OCI-LY7 (cell line): Measurements from ENCODE around the gene MARK4. TPM values are rescaled to one million over a fixed set of nuclear protein-coding genes. Genes with fewer than 3 reads are reported as not detected.

Experiments
- BruUV-seq: library from RNA; stranded (reverse); fragments of 400-500 nt; replicated peaks from 2 replicates; lab custom pipeline; 2021; lab: Mats Ljungman, UMichigan
- CTCF ChIA-PET: fragments of 300-600 bp; sonication (Branson Sonifier 250); formaldehyde crosslinking; loops from one replicate; lab custom pipeline; 2022; ENCODE audit warnings: antibody characterized with exemption; ENCODE audit not compliant: unreplicated experiment; lab: Charles Lee
- POLR2A ChIA-PET: fragments of 300-600 bp; sonication (Branson Sonifier 250); formaldehyde crosslinking; loops from one replicate; lab custom pipeline; 2022; ENCODE audit warnings: antibody characterized with exemption; lab: Charles Lee
- DNase-seq: peaks from one replicate; pipeline ENCODE4 v3.0.0-alpha.2; 2015; ENCODE audit warnings: low spot score
- H2AFZ ChIP-seq: fragments of 200-600 bp; sonication (generic), shearing (Covaris generic); 2 replicates; pipeline ENCODE4 v1.6.1; 2014; ENCODE audit warnings: mild to moderate bottlenecking, antibody characterized with exemption, low read length, moderate library complexity
- H3K27ac ChIP-seq: fragments of 200-600 bp; sonication (generic); 2 replicates; pipeline ENCODE4 v1.5.1; 2014; ENCODE audit warnings: mixed run types, low read depth, mild to moderate bottlenecking, moderate library complexity, low read length, inconsistent platforms; ENCODE audit not compliant: poor library complexity, severe bottlenecking
- H3K36me3 ChIP-seq: fragments of 200-600 bp; sonication (generic); 2 replicates; pipeline ENCODE4 v1.6.1; 2014; ENCODE audit warnings: mild to moderate bottlenecking, antibody characterized with exemption, low read length, moderate library complexity, mixed read lengths; ENCODE audit not compliant: insufficient read depth
- H3K4me1 ChIP-seq: fragments of 200-600 bp; sonication (generic); 2 replicates; pipeline ENCODE4 v1.5.1; 2014; ENCODE audit warnings: mild to moderate bottlenecking, low read length; ENCODE audit not compliant: insufficient read depth, poor library complexity, severe bottlenecking
- H3K4me2 ChIP-seq: fragments of 200-600 bp; sonication (generic); 2 replicates; pipeline ENCODE4 v1.6.1; 2014; ENCODE audit warnings: mild to moderate bottlenecking, low read length
- H3K4me3 ChIP-seq: fragments of 200-600 bp; sonication (generic); 2 replicates; pipeline ENCODE4 v1.5.1; 2014; ENCODE audit warnings: mild to moderate bottlenecking, low read depth, low read length; ENCODE audit not compliant: poor library complexity, severe bottlenecking
- H3K79me2 ChIP-seq: fragments of 200-600 bp; sonication (generic); 2 replicates; pipeline ENCODE4 v1.6.1; 2016; ENCODE audit warnings: low read depth, mild to moderate bottlenecking, low read length, moderate library complexity, mixed read lengths; ENCODE audit not compliant: insufficient read depth
- H3K9me2 ChIP-seq: fragments of 200-600 bp; sonication (generic); 2 replicates; pipeline ENCODE4 v1.6.1; 2016; ENCODE audit warnings: mild to moderate bottlenecking, low read length, mixed read lengths; ENCODE audit not compliant: insufficient read depth
- H3K9me3 ChIP-seq: fragments of 200-600 bp; sonication (generic); 2 replicates; pipeline ENCODE4 v1.6.1; 2014; ENCODE audit warnings: mild to moderate bottlenecking, mixed run types, low read length, mixed read lengths
- H4K20me1 ChIP-seq: fragments of 200-600 bp; sonication (generic); 2 replicates; pipeline ENCODE4 v1.6.1; 2014; ENCODE audit warnings: mild to moderate bottlenecking, antibody characterized with exemption, low read length, moderate library complexity, mixed read lengths; ENCODE audit not compliant: insufficient read depth
- EZH2phosphoT487 ChIP-seq: fragments of 200-600 bp; sonication (generic); IDR thresholded peaks from 2 replicates; pipeline ENCODE4 v1.6.1; 2018; ENCODE audit warnings: low read depth, borderline replicate concordance, mild to moderate bottlenecking, mixed run types, antibody characterized with exemption, low read length, moderate library complexity, mixed read lengths
- intact Hi-C: fragments of 100-400 bp; cut with micrococcal nuclease; formaldehyde crosslinking; loops from one replicate; pipeline ENCODE4 v1.10.0; 2022; ENCODE audit not compliant: unreplicated experiment
- total RNA-seq, 2 experiments: library from RNA; depleted of rRNA in 1 of 2; stranded (reverse); fragments of >200 nt in 1 of 2; shearing (Covaris generic) in 1 of 2; gene quantifications; 2 replicates each; pipeline ENCODE4 v1.2.3, GENCODE V29; 2014 to 2022
- TF ChIP-seq, protein P1 (sequence below): fragments of 200-600 bp; sonication (generic); conservative IDR thresholded peaks from 2 replicates; pipeline ENCODE4 v1.5.1; 2014; ENCODE audit warnings: mild to moderate bottlenecking, antibody characterized with exemption, low read length, moderate library complexity, mixed read lengths

Gene MARK4
- total RNA-seq, 2 experiments from 2014 or later, result 14.2 to 24.5 TPM

- Histone ChIP-seq H2AFZ (no peak overlapping the region), H3K27ac (no peak overlapping the region), H3K79me2 (no peaks in the 10 kb centered on the region), H3K4me1 (peaks cover 13% of the 10 kb centered on the region), H3K36me3 (no peaks in the 10 kb centered on the region), H3K4me3 (no peak overlapping the region), H3K9me3 (no peaks in the 10 kb centered on the region), H4K20me1 (no peaks in the 10 kb centered on the region), H3K9me2 (no peaks in the 10 kb centered on the region), H3K4me2 (no peak overlapping the region)
- DNase-seq, result no peak
- ChIA-PET POLR2A (no interaction called here), CTCF (no interaction called here)
- intact Hi-C loops, result no loop called here
- TF ChIP-seq, protein P1, sequence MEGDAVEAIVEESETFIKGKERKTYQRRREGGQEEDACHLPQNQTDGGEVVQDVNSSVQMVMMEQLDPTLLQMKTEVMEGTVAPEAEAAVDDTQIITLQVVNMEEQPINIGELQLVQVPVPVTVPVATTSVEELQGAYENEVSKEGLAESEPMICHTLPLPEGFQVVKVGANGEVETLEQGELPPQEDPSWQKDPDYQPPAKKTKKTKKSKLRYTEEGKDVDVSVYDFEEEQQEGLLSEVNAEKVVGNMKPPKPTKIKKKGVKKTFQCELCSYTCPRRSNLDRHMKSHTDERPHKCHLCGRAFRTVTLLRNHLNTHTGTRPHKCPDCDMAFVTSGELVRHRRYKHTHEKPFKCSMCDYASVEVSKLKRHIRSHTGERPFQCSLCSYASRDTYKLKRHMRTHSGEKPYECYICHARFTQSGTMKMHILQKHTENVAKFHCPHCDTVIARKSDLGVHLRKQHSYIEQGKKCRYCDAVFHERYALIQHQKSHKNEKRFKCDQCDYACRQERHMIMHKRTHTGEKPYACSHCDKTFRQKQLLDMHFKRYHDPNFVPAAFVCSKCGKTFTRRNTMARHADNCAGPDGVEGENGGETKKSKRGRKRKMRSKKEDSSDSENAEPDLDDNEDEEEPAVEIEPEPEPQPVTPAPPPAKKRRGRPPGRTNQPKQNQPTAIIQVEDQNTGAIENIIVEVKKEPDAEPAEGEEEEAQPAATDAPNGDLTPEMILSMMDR, result no peak
- no peak for TF ChIP-seq EZH2phosphoT487
- BruUV-seq, result no TSS peak
These were observed 5.2 kb upstream of the MARK4 start for GRCh38 chr19:45245826-45246225.

- no peaks in the 10 kb centered on the region for H4K20me1 ChIP-seq
- H3K9me2 ChIP-seq, result no peaks in the 10 kb centered on the region
- no peaks in the 10 kb centered on the region for H3K36me3 ChIP-seq
- H3K4me1 ChIP-seq, result peaks cover 15% of the 10 kb centered on the region
- no peaks in the 10 kb centered on the region for H3K79me2 ChIP-seq
- no peak overlapping the region for H3K4me3 ChIP-seq
- no peaks in the 10 kb centered on the region for H3K9me3 ChIP-seq
- no peak overlapping the region for H2AFZ ChIP-seq
- TF ChIP-seq EZH2phosphoT487, result no peak
- TF ChIP-seq, protein P1, result no peak
- no peak overlapping the region for H3K27ac ChIP-seq
- intact Hi-C loops, result no loop called here
- ChIA-PET CTCF (interaction anchor here (0.5 kb wide), 1 partner anchor 69 kb away, joined by 3 read pairs; the partner anchor contains the start of gene BLOC1S3), POLR2A (no interaction called here)
- no peak overlapping the region for H3K4me2 ChIP-seq
- DNase-seq, result no peak
- BruUV-seq, result no TSS peak
These were observed 3.9 kb upstream of the MARK4 start for GRCh38 chr19:45247136-45247535.

GRCh38 chr19:45249261-45250033 is 1.6 kb upstream of the MARK4 start:
- Histone ChIP-seq H3K4me3 (no peak overlapping the region), H3K36me3 (no peaks in the 10 kb centered on the region), H3K4me2 (no peak overlapping the region), H3K27ac (no peak overlapping the region), H3K79me2 (no peaks in the 10 kb centered on the region), H3K9me3 (no peaks in the 10 kb centered on the region), H2AFZ (no peak overlapping the region), H4K20me1 (no peaks in the 10 kb centered on the region), H3K9me2 (no peaks in the 10 kb centered on the region), H3K4me1 (peaks cover 34% of the 10 kb centered on the region)
- intact Hi-C loops, result loop anchor here (5.0 kb wide), 1 partner anchor 88 kb away; no protein-coding TSS in a partner anchor
- CTCF ChIA-PET, result no interaction called here
- POLR2A ChIA-PET, result interaction anchor here (0.6 kb wide), 1 partner anchor 71 kb away, joined by 3 read pairs; the partner anchor contains the start of genes BLOC1S3 and TRAPPC6A
- no peak for DNase-seq
- BruUV-seq, result no TSS peak
- TF ChIP-seq, protein P1, result no peak
- TF ChIP-seq EZH2phosphoT487, result no peak
